ENCODE results near the gene PTPRM. TPM values are rescaled to one million over a fixed set of nuclear protein-coding genes. Genes with fewer than 3 reads are reported as not detected.

PTPRM gene
- total and polyA plus RNA-seq, 2 of the 4 experiments (the other 2 are of a cell fraction) = 28.3 to 51.2 TPM

- POLR2A ChIA-PET (ENCODE audit: unreplicated experiment) = no interaction called here
- Histone ChIP-seq H3K56ac (ENCODE audit: extremely low read depth, insufficient read depth, low read length) (no peak overlapping the region), H3K4me1 (ENCODE audit: control insufficient read depth, insufficient read depth, low read length) (0 out of 2 replicates have a peak, but pooled peaks cover 3% of the 10 kb centered on the region), H3K27me3 (ENCODE audit: control insufficient read depth, insufficient read depth, low read length) (no peaks in the 10 kb centered on the region), H4K91ac (ENCODE audit: insufficient read depth, low read depth, low read length) (no peak overlapping the region), H2BK15ac (ENCODE audit: low read depth, low read length) (no peak overlapping the region), H2BK120ac (ENCODE audit: low read depth, low read length) (no peak overlapping the region), H3K4me3 (ENCODE audit: insufficient read depth, low read depth, low read length) (no peak overlapping the region), H2AFZ (replicated peaks; ENCODE audit: low read length, poor library complexity) (no peak overlapping the region), H2BK20ac (ENCODE audit: low read depth, low read length) (no peak overlapping the region), H3K9me3 (ENCODE audit: control insufficient read depth, insufficient read depth, low read length) (peaks cover 3% of the 10 kb centered on the region), H4K20me1 (ENCODE audit: insufficient read depth, low read length) (peaks cover 9% of the 10 kb centered on the region; the same call in 1 of the 2 replicates), H3K27ac (ENCODE audit: insufficient read depth, low read length) (no peak overlapping the region), H3K79me1 (ENCODE audit: low read depth in 1 of 2, low read length in 2 of 2) (peaks cover 7 to 8% of the 10 kb centered on the region in 2 experiments; a peak in 3 of 4 replicates), H3K9ac (ENCODE audit: low read depth, low read length) (no peak overlapping the region), H3K23ac (ENCODE audit: low read depth, low read length) (no peak overlapping the region), H4K8ac (ENCODE audit: low read depth in 2 of 2, low read length in 2 of 2) (no peak overlapping the region), H2BK5ac (ENCODE audit: low read depth, low read length, poor library complexity, severe bottlenecking) (no peak overlapping the region), H2AK5ac (ENCODE audit: low read depth, low read length) (no peak overlapping the region), H3K9me1 (ENCODE audit: insufficient read depth, low read length) (no peaks in the 10 kb centered on the region), H3K4me2 (ENCODE audit: low read depth, low read length) (no peak overlapping the region), H3K14ac (replicated peaks; ENCODE audit: low read depth, low read length) (no peak overlapping the region), H3K4ac (ENCODE audit: low read depth, low read length) (no peak overlapping the region), H2AK9ac (replicated peaks; ENCODE audit: low read depth, low read length, poor library complexity) (no peak overlapping the region), H4K5ac (ENCODE audit: low read depth, low read length) (no peak overlapping the region), H3K36me3 (ENCODE audit: control insufficient read depth, insufficient read depth, low read length) (no peaks in the 10 kb centered on the region), H3K18ac (ENCODE audit: low read depth, low read length) (no peak overlapping the region)
- intact Hi-C loops (cut with micrococcal nuclease) = no loop called here
- dilution Hi-C loops (cut with HindIII; ENCODE audit: low sequenced_read_pairs, unreplicated experiment) = no loop called here
- TF ChIP-seq CHD1 (IDR thresholded peaks at IDR 0.05; ENCODE audit: low read depth, low read length) = no peak
- peak; percentile 70 for TF ChIP-seq CEBPB (IDR thresholded peaks at IDR 0.05; ENCODE audit: low read depth, low read length)
- TF ChIP-seq MAFK (IDR thresholded peaks at IDR 0.05; ENCODE audit: low read depth, low read length) = no peak
- CTCF ChIA-PET = interaction anchor here (0.9 kb wide), 1 partner anchor 115 kb away, joined by 3 read pairs; no protein-coding TSS in a partner anchor
- ATAC-seq (ENCODE audit: low read depth) = no peak
- no CpG with 5 or more reads among the region's 1 CpG for WGBS, 2 experiments (ENCODE audit: extremely low coverage in 2 of 2, insufficient read length in 1 of 2)
- BruUV-seq (replicated peaks) = no TSS peak
- no peak for DNase-seq
- in situ Hi-C loops (cut with MboI; ENCODE audit: low sequenced_read_pairs) = no loop called here
Observed at GRCh38 chr18:7743256-7743655, 176.1 kb downstream of the PTPRM start.
